HUES48 (cell line): Measurements from ENCODE around the gene PLCD4.

Experiments
- H3K27ac ChIP-seq: one replicate; pipeline ENCODE4 v1.7.0; 2013; ENCODE audit warnings: low read depth, low read length, inconsistent platforms
- H3K27me3 ChIP-seq: 2 replicates; pipeline ENCODE4 v1.6.1; 2013; ENCODE audit warnings: mild to moderate bottlenecking, low read length; ENCODE audit not compliant: control insufficient read depth, insufficient read depth
- H3K36me3 ChIP-seq: 2 replicates; pipeline ENCODE4 v1.6.1; 2013; ENCODE audit warnings: low read length; ENCODE audit not compliant: control insufficient read depth, insufficient read depth
- H3K4me1 ChIP-seq: 2 replicates; pipeline ENCODE4 v1.6.1; 2013; ENCODE audit warnings: mild to moderate bottlenecking, low read length; ENCODE audit not compliant: control insufficient read depth, insufficient read depth
- H3K4me3 ChIP-seq: 2 replicates; pipeline ENCODE4 v1.5.1; 2013; ENCODE audit warnings: mild to moderate bottlenecking, low read depth, low read length
- H3K9ac ChIP-seq: 2 replicates; pipeline ENCODE4 v1.6.1; 2013; ENCODE audit warnings: mild to moderate bottlenecking, low read depth, low read length, moderate library complexity
- H3K9me3 ChIP-seq: 2 replicates; pipeline ENCODE4 v1.6.1; 2013; ENCODE audit warnings: low read length; ENCODE audit not compliant: control insufficient read depth, insufficient read depth

PLCD4 gene

DNA sequence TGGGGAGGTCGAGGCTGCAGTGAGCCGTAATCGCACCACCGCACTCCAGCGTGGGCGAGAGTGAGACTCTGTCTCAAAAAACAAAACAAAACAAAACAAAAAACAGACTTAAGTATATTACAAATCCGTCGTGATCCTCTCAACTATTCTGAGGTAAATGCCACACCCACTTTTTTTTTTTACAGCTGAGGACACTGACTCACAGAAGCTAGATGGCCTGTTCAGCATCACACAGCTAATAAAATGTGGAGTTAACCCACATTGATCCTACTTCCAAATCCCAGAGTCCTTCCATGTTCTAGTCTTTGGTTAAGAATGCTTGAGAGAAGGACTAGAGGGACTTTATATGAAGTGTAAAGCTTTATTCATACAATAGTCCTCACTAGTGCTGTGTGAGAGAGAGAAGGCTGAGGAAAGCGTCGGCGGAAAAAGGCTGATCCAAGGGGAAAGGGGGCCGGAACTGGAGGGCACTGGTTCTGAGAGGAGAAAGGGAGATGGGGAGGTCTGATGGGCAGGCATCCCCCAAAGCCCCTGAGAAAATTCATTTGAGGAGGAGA is 63.5 kb downstream of the PLCD4 start:
- H3K27ac ChIP-seq: peak overlapping the region; percentile 85
- H3K9me3 ChIP-seq: no peaks in the 10 kb centered on the region
- H3K4me1 ChIP-seq: no peaks in the 10 kb centered on the region
- H3K27me3 ChIP-seq: no peaks in the 10 kb centered on the region
- H3K4me3 ChIP-seq: peak overlapping the region; percentile 87
- peak overlapping the region; percentile 87 for H3K9ac ChIP-seq
- H3K36me3 ChIP-seq: peaks cover 45% of the 10 kb centered on the region

GRCh38 chr2:218671654-218672566 is 64.2 kb downstream of the PLCD4 start, which contains the start of the genes RNF25 and STK36:
RNF25 (minus strand) TSS chr2:218672002; CDS start chr2:218671970, 32 bp downstream.
STK36 (plus strand) TSS chr2:218672086; CDS start chr2:218672830, 744 bp downstream.
- Histone ChIP-seq H3K4me1 (no peaks in the 10 kb centered on the region), H3K9me3 (no peaks in the 10 kb centered on the region), H3K9ac (peak within 1 kb of the TSS; percentile 87), H3K27ac (peak within 1 kb of the TSS; percentile 85), H3K27me3 (no peaks in the 10 kb centered on the region), H3K36me3 (peaks cover 41% of the 10 kb centered on the region), H3K4me3 (peak within 1 kb of the TSS; percentile 87)

DNA sequence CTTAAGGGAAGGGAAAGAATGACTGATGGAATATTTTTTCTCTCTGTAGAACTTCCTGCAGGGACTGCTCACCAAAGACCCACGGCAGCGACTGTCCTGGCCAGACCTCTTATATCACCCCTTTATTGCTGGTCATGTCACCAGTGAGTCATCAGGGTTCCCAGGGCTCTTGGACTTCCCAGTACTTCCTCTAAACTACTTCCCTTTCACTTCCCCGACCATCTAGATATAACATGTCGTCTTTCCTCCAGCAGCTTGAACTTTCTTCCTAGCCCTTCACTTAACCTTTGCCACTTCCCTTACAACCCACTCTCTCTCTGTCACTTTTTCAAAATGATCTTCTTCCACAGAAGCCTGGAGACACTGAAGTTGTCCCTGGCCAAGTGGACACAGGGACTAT is 71.4 kb downstream of the PLCD4 start:
- H3K9me3 ChIP-seq: no peaks in the 10 kb centered on the region
- H3K36me3 ChIP-seq: peaks cover 66% of the 10 kb centered on the region
- no peak overlapping the region for H3K27ac ChIP-seq

DNA sequence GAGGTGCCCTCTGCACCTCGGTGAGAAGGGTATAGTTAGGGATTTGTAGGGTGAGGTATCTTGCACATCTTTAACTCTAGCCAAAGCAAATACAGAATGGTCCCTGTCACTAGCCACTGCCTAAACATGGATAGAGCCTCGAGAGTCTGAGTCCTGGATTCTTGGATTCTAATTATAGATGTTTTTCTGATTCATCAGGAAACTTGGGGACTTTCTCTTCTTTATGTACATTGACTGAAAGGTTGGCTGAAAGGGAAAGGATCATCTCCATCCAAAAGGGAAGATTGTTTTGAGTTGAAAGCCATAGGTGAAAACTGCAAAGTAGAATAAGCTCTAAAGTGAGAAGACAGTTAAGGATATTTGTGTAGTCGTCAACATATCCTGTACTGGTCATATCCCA is 72.4 kb downstream of the PLCD4 start:
- Histone ChIP-seq H3K36me3 (peaks cover 66% of the 10 kb centered on the region), H3K4me3 (no peak overlapping the region), H3K27ac (no peak overlapping the region), H3K9me3 (no peaks in the 10 kb centered on the region), H3K4me1 (no peaks in the 10 kb centered on the region), H3K27me3 (no peaks in the 10 kb centered on the region), H3K9ac (no peak overlapping the region)

More for the DNA sequence above, 71.4 kb downstream of the PLCD4 start:
- Histone ChIP-seq H3K27me3 (no peaks in the 10 kb centered on the region), H3K4me1 (no peaks in the 10 kb centered on the region), H3K9ac (no peak overlapping the region), H3K4me3 (no peak overlapping the region)
